GM23338 (cell line): Measurements from ENCODE around the gene IKBKE. TPM values are rescaled to one million over a fixed set of nuclear protein-coding genes. Genes with fewer than 3 reads are reported as not detected.

Experiments
- ATAC-seq: fragments of 200-7000 bp; cut with Tn5 transposase; 3 replicates; pipeline ENCODE4 v1.9.1; 2020
- DNase-seq: peaks from one replicate; pipeline ENCODE4 v3.0.0-alpha.2; 2015; ENCODE audit warnings: low spot score
- H2AFZ ChIP-seq: fragments of 200-600 bp; sonication (generic); 2 replicates; pipeline ENCODE4 v1.8.0; 2016; ENCODE audit warnings: antibody characterized with exemption, mild to moderate bottlenecking, moderate library complexity
- H3F3A ChIP-seq: fragments of 200-600 bp; sonication (generic); replicated peaks from 2 replicates; pipeline ENCODE4 v1.8.0; 2017; ENCODE audit warnings: antibody characterized with exemption, mixed run types, low read depth
- H3K27ac ChIP-seq: fragments of 200-600 bp; sonication (generic); 2 replicates; pipeline ENCODE4 v1.6.1; 2016; ENCODE audit warnings: low read depth
- H3K27me3 ChIP-seq: fragments of 200-600 bp; sonication (generic); 2 replicates; pipeline ENCODE4 v1.8.0; 2016; ENCODE audit warnings: mild to moderate bottlenecking, mixed run types, moderate library complexity; ENCODE audit not compliant: insufficient read depth
- H3K36me3 ChIP-seq: fragments of 200-600 bp; sonication (generic); 2 replicates; pipeline ENCODE4 v1.8.0; 2016; ENCODE audit warnings: mild to moderate bottlenecking; ENCODE audit not compliant: insufficient read depth
- H3K4me1 ChIP-seq: fragments of 200-600 bp; sonication (generic); 2 replicates; pipeline ENCODE4 v1.8.0; 2016; ENCODE audit warnings: mild to moderate bottlenecking, moderate library complexity; ENCODE audit not compliant: insufficient read depth
- H3K4me2 ChIP-seq: fragments of 200-600 bp; sonication (generic); 2 replicates; pipeline ENCODE4 v1.7.1; 2017; ENCODE audit warnings: mixed run types
- H3K4me3 ChIP-seq: fragments of 200-600 bp; sonication (generic); 2 replicates; pipeline ENCODE4 v1.6.1; 2016; ENCODE audit warnings: mixed run types
- H3K79me2 ChIP-seq: fragments of 200-600 bp; sonication (generic); replicated peaks from 2 replicates; pipeline ENCODE4 v1.8.0; 2017; ENCODE audit warnings: mild to moderate bottlenecking; ENCODE audit not compliant: insufficient read depth
- H3K9me2 ChIP-seq: fragments of 200-600 bp; sonication (generic); 2 replicates; pipeline ENCODE4 v1.8.0; 2017; ENCODE audit not compliant: insufficient read depth
- H4K20me1 ChIP-seq: fragments of 200-600 bp; sonication (generic); replicated peaks from 2 replicates; pipeline ENCODE4 v1.8.0; 2017; ENCODE audit warnings: mild to moderate bottlenecking; ENCODE audit not compliant: insufficient read depth
- H3K27ac Mint-ChIP-seq: 2 replicates; pipeline ENCODE4 v1.8.0; 2020; ENCODE audit warnings: inconsistent platforms, mild to moderate bottlenecking, moderate library complexity, mixed read lengths
- H3K27me3 Mint-ChIP-seq: 3 replicates; pipeline ENCODE4 v1.8.0; 2022; ENCODE audit warnings: low read depth, mild to moderate bottlenecking, moderate library complexity, mixed read lengths, inconsistent platforms; ENCODE audit not compliant: insufficient read depth, poor library complexity
- H3K36me3 Mint-ChIP-seq: 3 replicates; pipeline ENCODE4 v1.8.0; 2021; ENCODE audit warnings: low read depth, mild to moderate bottlenecking, inconsistent platforms, moderate library complexity, mixed read lengths
- H3K4me1 Mint-ChIP-seq: 3 replicates; pipeline ENCODE4 v1.8.0; 2020; ENCODE audit warnings: mild to moderate bottlenecking, inconsistent platforms, mixed read lengths
- H3K4me3 Mint-ChIP-seq: 3 replicates; pipeline ENCODE4 v1.8.0; 2021; ENCODE audit warnings: moderate library complexity, mild to moderate bottlenecking, inconsistent platforms, mixed read lengths
- H3K9me3 Mint-ChIP-seq: 3 replicates; pipeline ENCODE4 v1.8.0; 2020; ENCODE audit warnings: moderate library complexity, mild to moderate bottlenecking, inconsistent platforms, mixed read lengths
- CTCF ChIP-seq, 2 experiments: fragments of 200-600 bp in 1 of 2; sonication (generic) in 1 of 2; conservative IDR thresholded peaks; 2 replicates each; pipeline versions ENCODE4 v1.5.1 to v1.6.1; 2016 to 2017; ENCODE audit warnings: antibody characterized with exemption in 2 of 2, low read depth in 2 of 2, mild to moderate bottlenecking in 2 of 2, moderate library complexity in 1 of 2
- ETS1 ChIP-seq: IDR thresholded peaks from 2 replicates; pipeline ENCODE4 v1.6.1; 2016; ENCODE audit warnings: antibody characterized with exemption
- EZH2 ChIP-seq: fragments of 200-600 bp; sonication (generic); IDR thresholded peaks from one replicate; pipeline ENCODE4 v1.8.0; 2017; ENCODE audit warnings: antibody characterized with exemption, mild to moderate bottlenecking, low read depth; ENCODE audit not compliant: unreplicated experiment
- EZH2phosphoT487 ChIP-seq: fragments of 200-600 bp; sonication (generic); IDR thresholded peaks from one replicate; pipeline ENCODE4 v1.8.1; 2018; ENCODE audit warnings: antibody characterized with exemption; ENCODE audit not compliant: unreplicated experiment
- JUNB ChIP-seq: IDR thresholded peaks from one replicate; pipeline ENCODE4 v1.6.1; 2016; ENCODE audit warnings: antibody characterized with exemption; ENCODE audit not compliant: unreplicated experiment
- NANOG ChIP-seq: IDR thresholded peaks from 2 replicates; pipeline ENCODE4 v1.6.1; 2016; ENCODE audit warnings: antibody characterized with exemption, borderline replicate concordance
- ZNF114 ChIP-seq: fragments of 250-450 bp; sonication (Bioruptor Pico); IDR thresholded peaks from 2 replicates; pipeline ENCODE4 v1.5.0; 2020; ENCODE audit warnings: mild to moderate bottlenecking, moderate library complexity
- polyA plus RNA-seq: library from polyadenylated mRNA; unstranded; fragments of >200 nt; fragmentation: Nextera tagmentation; extraction: Ambion mirVana; gene quantifications from 2 replicates; pipeline ENCODE4 v1.2.1, GENCODE V29; 2016
- total RNA-seq: library from RNA; depleted of rRNA; stranded (reverse); fragments of >200 nt; shearing (Covaris generic); gene quantifications from 2 replicates; pipeline ENCODE4 v1.2.3, GENCODE V29; 2014

IKBKE gene
- total and polyA plus RNA-seq, 2 experiments from 2014 or later: 4.8 to 11.1 TPM

DNA sequence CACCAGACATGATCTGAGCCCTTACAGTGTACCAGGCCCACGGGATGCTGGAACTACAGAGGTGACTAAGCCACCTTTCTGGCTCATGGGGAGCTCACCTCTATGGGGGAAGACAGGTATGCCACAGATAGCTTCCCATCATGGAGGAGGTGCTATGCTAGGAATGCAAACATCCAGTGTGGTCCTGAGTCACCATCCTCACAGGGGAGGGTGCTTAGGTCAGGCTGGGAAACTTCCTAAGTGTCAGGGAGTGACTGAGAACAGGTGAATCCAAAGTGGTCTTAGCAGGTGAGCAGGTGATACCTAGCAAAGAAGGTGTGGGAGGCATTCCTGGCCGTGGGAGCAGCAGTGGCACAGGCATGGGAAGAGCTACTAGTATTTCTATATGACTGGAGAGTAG is 28.4 kb downstream of the IKBKE start:
- Mint-ChIP-seq H3K27me3 (peaks cover 11% of the 10 kb centered on the region), H3K27ac (no peak overlapping the region), H3K9me3 (no peaks in the 10 kb centered on the region), H3K4me1 (peaks cover 12% of the 10 kb centered on the region), H3K4me3 (no peak overlapping the region), H3K36me3 (peaks cover 8% of the 10 kb centered on the region; the same call in 2 of the 3 replicates)
- peaks cover 4% of the 10 kb centered on the region; the same call in 1 of the 2 replicates for H3K27me3 ChIP-seq
- TF ChIP-seq ETS1 (no peak), JUNB (no peak), ZNF114 (CRISPR knock-in tag) (no peak)
- H3K4me1 ChIP-seq: peaks cover 6% of the 10 kb centered on the region; the same call in 1 of the 2 replicates
- no peaks in the 10 kb centered on the region for H4K20me1 ChIP-seq
- H3K4me2 ChIP-seq: no peak overlapping the region
- DNase-seq: peak; percentile 77
- no peak overlapping the region for H2AFZ ChIP-seq
- H3K79me2 ChIP-seq: no peaks in the 10 kb centered on the region
- no peak overlapping the region for H3K4me3 ChIP-seq
- no peaks in the 10 kb centered on the region for H3K9me2 ChIP-seq
- no peaks in the 10 kb centered on the region for H3K36me3 ChIP-seq
- H3K27ac ChIP-seq: no peak overlapping the region
- H3F3A ChIP-seq: no peaks in the 10 kb centered on the region
- ATAC-seq: peak; percentile 71

DNA sequence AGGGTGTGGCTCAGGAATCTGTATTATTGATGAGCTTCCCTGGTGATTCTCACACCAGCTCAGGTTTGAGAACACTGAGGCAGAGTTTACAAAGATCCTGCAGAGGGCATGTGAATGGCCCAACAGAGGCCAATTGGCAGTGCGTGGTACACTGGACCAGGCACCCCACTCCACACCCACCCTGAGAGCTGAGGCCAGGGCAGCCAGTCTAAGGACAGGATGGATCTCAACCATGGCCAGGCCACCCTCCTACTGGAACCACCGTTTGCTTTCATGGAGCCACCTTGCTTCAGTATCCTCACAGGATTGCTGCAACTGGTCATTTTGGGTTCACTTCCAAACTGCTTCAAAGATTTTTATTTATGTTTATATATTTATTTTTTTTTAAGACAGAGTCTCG is 29.8 kb downstream of the IKBKE start:
- no peaks in the 10 kb centered on the region for H3F3A ChIP-seq
- ATAC-seq (no peak), DNase-seq (no peak)
- H3K79me2 ChIP-seq: no peaks in the 10 kb centered on the region
- no peaks in the 10 kb centered on the region for H3K36me3 ChIP-seq
- Mint-ChIP-seq H3K27ac (no peak overlapping the region), H3K4me1 (peaks cover 12% of the 10 kb centered on the region), H3K9me3 (no peaks in the 10 kb centered on the region), H3K36me3 (peaks cover 8% of the 10 kb centered on the region; the same call in 2 of the 3 replicates), H3K27me3 (peaks cover 15% of the 10 kb centered on the region), H3K4me3 (no peak overlapping the region)
- no peak overlapping the region for H3K4me3 ChIP-seq
- H3K4me1 ChIP-seq: peaks cover 6% of the 10 kb centered on the region; the same call in 1 of the 2 replicates
- TF ChIP-seq EZH2 (no peak), NANOG (no peak), ETS1 (no peak)
- no peak overlapping the region for H3K27ac ChIP-seq
- peaks cover 15% of the 10 kb centered on the region for H3K27me3 ChIP-seq
- H3K9me2 ChIP-seq: no peaks in the 10 kb centered on the region
- no peak overlapping the region for H3K4me2 ChIP-seq
- no peak overlapping the region for H2AFZ ChIP-seq
- no peaks in the 10 kb centered on the region for H4K20me1 ChIP-seq

DNA sequence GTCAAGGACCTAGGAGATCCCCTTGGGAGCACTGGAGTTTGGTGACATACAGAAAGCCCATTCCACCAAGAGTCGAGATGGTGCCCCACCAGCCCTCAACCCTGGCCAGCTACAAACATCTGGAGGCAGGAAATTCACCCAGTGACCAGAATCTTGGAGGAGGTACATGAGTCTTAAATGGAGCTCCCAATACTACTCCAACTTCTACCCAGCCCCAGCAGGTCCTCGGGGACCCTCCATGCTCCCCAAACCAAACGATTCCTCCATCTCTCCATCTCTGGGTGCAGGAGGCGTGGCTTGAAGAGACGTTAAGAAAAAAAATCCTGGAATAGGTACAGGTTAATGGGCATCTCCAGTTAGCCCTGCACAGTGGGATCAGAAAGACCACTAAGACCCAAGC is 31.6 kb downstream of the IKBKE start:
- DNase-seq: no peak
- H3K36me3 ChIP-seq: no peaks in the 10 kb centered on the region
- H3K27me3 ChIP-seq: peaks cover 33% of the 10 kb centered on the region
- Mint-ChIP-seq H3K36me3 (no peaks in the 10 kb centered on the region; the same call in 2 of the 3 replicates), H3K27me3 (peaks cover 22% of the 10 kb centered on the region), H3K4me3 (no peak overlapping the region), H3K9me3 (no peaks in the 10 kb centered on the region), H3K4me1 (peaks cover 19% of the 10 kb centered on the region), H3K27ac (no peak overlapping the region)
- no peak for ATAC-seq
- H3K27ac ChIP-seq: no peak overlapping the region
- H3K4me3 ChIP-seq: no peak overlapping the region
- H3K4me2 ChIP-seq: no peak overlapping the region
- peaks cover 2% of the 10 kb centered on the region; the same call in 1 of the 2 replicates for H3K9me2 ChIP-seq
- H4K20me1 ChIP-seq: no peaks in the 10 kb centered on the region
- H3F3A ChIP-seq: no peaks in the 10 kb centered on the region
- no peaks in the 10 kb centered on the region for H3K79me2 ChIP-seq
- H2AFZ ChIP-seq: no peak overlapping the region
- H3K4me1 ChIP-seq: peaks cover 9% of the 10 kb centered on the region; the same call in 1 of the 2 replicates
- TF ChIP-seq CTCF (conservative IDR thresholded peaks at IDR 0.05; ENCODE audit: low read depth in 2 of 2): no peak
- no peak for TF ChIP-seq EZH2
- no peak for TF ChIP-seq JUNB
- no peak for TF ChIP-seq EZH2phosphoT487
- no peak for TF ChIP-seq ETS1
